ENCODE results near the gene PTPRD. TPM values are rescaled to one million over a fixed set of nuclear protein-coding genes. Genes with fewer than 3 reads are reported as not detected.

PTPRD gene
- total and polyA plus RNA-seq, 2 experiments from 2014 or later, result 11.5 to 58.0 TPM

DNA sequence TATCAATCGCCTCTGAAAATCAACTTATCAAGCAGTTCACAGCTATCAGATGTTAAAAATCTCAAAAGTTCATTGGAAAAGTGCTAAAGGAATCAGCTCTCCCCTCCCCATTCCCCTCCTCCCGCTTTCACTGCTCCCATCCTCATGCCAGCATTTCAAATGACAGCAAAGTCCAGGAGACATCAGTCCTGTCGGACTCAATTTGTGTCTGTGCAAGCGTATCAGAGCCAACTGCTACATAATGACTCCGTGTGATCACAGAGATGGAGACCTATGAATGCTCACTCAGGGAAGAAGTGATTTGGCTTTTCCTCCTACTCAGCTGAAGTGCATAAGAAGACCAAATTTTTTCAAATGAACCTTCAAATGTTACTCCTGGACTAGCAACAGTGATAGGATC lies 1876.0 kb downstream of the PTPRD start (continued):
- TF ChIP-seq, protein P1, sequence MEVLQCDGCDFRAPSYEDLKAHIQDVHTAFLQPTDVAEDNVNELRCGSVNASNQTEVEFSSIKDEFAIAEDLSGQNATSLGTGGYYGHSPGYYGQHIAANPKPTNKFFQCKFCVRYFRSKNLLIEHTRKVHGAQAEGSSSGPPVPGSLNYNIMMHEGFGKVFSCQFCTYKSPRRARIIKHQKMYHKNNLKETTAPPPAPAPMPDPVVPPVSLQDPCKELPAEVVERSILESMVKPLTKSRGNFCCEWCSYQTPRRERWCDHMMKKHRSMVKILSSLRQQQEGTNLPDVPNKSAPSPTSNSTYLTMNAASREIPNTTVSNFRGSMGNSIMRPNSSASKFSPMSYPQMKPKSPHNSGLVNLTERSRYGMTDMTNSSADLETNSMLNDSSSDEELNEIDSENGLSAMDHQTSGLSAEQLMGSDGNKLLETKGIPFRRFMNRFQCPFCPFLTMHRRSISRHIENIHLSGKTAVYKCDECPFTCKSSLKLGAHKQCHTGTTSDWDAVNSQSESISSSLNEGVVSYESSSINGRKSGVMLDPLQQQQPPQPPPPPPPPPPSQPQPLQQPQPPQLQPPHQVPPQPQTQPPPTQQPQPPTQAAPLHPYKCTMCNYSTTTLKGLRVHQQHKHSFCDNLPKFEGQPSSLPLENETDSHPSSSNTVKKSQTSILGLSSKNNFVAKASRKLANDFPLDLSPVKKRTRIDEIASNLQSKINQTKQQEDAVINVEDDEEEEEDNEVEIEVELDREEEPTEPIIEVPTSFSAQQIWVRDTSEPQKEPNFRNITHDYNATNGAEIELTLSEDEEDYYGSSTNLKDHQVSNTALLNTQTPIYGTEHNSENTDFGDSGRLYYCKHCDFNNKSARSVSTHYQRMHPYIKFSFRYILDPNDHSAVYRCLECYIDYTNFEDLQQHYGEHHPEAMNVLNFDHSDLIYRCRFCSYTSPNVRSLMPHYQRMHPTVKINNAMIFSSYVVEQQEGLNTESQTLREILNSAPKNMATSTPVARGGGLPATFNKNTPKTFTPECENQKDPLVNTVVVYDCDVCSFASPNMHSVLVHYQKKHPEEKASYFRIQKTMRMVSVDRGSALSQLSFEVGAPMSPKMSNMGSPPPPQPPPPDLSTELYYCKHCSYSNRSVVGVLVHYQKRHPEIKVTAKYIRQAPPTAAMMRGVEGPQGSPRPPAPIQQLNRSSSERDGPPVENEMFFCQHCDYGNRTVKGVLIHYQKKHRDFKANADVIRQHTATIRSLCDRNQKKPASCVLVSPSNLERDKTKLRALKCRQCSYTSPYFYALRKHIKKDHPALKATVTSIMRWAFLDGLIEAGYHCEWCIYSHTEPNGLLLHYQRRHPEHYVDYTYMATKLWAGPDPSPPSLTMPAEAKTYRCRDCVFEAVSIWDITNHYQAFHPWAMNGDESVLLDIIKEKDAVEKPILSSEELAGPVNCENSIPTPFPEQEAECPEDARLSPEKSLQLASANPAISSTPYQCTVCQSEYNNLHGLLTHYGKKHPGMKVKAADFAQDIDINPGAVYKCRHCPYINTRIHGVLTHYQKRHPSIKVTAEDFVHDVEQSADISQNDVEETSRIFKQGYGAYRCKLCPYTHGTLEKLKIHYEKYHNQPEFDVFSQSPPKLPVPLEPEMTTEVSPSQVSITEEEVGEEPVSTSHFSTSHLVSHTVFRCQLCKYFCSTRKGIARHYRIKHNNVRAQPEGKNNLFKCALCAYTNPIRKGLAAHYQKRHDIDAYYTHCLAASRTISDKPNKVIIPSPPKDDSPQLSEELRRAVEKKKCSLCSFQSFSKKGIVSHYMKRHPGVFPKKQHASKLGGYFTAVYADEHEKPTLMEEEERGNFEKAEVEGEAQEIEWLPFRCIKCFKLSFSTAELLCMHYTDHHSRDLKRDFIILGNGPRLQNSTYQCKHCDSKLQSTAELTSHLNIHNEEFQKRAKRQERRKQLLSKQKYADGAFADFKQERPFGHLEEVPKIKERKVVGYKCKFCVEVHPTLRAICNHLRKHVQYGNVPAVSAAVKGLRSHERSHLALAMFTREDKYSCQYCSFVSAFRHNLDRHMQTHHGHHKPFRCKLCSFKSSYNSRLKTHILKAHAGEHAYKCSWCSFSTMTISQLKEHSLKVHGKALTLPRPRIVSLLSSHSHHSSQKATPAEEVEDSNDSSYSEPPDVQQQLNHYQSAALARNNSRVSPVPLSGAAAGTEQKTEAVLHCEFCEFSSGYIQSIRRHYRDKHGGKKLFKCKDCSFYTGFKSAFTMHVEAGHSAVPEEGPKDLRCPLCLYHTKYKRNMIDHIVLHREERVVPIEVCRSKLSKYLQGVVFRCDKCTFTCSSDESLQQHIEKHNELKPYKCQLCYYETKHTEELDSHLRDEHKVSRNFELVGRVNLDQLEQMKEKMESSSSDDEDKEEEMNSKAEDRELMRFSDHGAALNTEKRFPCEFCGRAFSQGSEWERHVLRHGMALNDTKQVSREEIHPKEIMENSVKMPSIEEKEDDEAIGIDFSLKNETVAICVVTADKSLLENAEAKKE (CRISPR knock-in tag; IDR thresholded peaks at IDR 0.05), result no peak
- TF ChIP-seq ZNF331 (CRISPR knock-in tag; IDR thresholded peaks at IDR 0.05; ENCODE audit: low read depth) (no peak), CREB1 (CRISPR knock-in tag; IDR thresholded peaks at IDR 0.05; ENCODE audit: low read depth) (no peak), NANOG (IDR thresholded peaks at IDR 0.05; ENCODE audit: borderline replicate concordance) (no peak), EZH2phosphoT487 (IDR thresholded peaks at IDR 0.05; ENCODE audit: unreplicated experiment) (no peak), ZNF114 (CRISPR knock-in tag; IDR thresholded peaks at IDR 0.05) (no peak), JUNB (IDR thresholded peaks at IDR 0.05; ENCODE audit: unreplicated experiment) (no peak), POLR2AphosphoS5 (IDR thresholded peaks at IDR 0.05; ENCODE audit: low read depth) (no peak)
- TF ChIP-seq, protein P2, sequence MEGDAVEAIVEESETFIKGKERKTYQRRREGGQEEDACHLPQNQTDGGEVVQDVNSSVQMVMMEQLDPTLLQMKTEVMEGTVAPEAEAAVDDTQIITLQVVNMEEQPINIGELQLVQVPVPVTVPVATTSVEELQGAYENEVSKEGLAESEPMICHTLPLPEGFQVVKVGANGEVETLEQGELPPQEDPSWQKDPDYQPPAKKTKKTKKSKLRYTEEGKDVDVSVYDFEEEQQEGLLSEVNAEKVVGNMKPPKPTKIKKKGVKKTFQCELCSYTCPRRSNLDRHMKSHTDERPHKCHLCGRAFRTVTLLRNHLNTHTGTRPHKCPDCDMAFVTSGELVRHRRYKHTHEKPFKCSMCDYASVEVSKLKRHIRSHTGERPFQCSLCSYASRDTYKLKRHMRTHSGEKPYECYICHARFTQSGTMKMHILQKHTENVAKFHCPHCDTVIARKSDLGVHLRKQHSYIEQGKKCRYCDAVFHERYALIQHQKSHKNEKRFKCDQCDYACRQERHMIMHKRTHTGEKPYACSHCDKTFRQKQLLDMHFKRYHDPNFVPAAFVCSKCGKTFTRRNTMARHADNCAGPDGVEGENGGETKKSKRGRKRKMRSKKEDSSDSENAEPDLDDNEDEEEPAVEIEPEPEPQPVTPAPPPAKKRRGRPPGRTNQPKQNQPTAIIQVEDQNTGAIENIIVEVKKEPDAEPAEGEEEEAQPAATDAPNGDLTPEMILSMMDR (conservative IDR thresholded peaks at IDR 0.05; ENCODE audit: low read depth in 2 of 2), result no peak
